ENCODE measurements around the gene MMRN2. TPM values are rescaled to one million over a fixed set of nuclear protein-coding genes. Genes with fewer than 3 reads are reported as not detected.

MMRN2 gene
- polyA plus RNA-seq, 1 donor, result 7.2 TPM

DNA sequence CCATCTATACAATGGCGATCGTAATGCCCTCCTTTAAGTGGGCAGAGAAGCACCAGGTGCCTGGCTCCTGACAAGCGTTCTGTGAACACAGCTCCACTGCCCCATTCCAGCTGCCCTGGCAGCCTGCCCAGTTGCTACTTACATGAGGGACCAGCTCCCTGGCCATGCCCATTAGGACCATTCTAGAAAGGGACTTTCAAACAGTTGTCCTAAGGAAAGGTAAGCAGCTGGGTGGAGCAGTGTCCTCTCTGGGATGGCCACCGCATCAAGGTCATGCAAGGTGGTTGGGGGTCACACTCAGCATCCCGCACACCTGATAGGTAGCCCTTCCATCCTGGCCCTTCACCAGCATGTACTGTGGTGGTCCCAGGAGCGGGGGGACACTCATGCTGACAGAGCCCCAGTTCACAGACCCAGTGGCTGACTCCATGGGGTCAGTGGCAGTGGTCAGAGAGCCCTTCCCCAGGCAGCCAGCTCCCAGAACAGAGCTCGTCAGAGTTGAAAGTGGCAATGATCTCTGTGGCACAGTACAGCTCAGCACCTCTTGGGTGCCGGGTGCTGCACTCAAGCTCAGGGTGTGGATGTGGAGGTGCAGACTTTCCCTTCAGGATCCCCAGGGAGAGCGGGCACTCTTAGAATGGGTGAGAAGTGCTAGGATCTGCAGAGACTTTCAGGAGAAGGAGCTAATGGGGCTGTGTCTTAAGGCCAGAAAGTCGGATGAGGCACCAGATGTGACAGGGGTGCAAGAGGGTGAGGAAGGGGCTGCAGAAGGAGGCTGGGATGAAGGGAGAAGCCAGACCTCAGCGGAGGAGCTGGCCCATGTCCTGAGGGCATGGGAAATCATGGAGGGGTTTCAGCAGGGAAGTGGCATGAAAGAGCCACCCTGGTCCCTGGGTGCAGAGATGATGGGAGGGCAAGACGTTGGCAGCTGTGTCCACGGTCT, 10.9 kb downstream of the MMRN2 start:
- H3K27ac ChIP-seq (ENCODE audit: low read length), result no peak overlapping the region
- peaks cover 27% of the 10 kb centered on the region for H3K27me3 ChIP-seq (ENCODE audit: control insufficient read depth, insufficient read depth, low read length)
- WGBS (ENCODE audit: insufficient coverage, low lambda C conversion rate), result 57% methylated on average over 1 of the region's 13 CpGs
- no peak for DNase-seq
- H3K4me3 ChIP-seq (ENCODE audit: low read length), result no peak overlapping the region
- H3K4me1 ChIP-seq (ENCODE audit: control insufficient read depth, insufficient read depth, low read length), result peaks cover 3% of the 10 kb centered on the region
- H3K36me3 ChIP-seq (ENCODE audit: control insufficient read depth, insufficient read depth, low read length), result no peaks in the 10 kb centered on the region
- H3K9me3 ChIP-seq (ENCODE audit: control insufficient read depth, low read depth, low read length), result peaks cover 11% of the 10 kb centered on the region

DNA sequence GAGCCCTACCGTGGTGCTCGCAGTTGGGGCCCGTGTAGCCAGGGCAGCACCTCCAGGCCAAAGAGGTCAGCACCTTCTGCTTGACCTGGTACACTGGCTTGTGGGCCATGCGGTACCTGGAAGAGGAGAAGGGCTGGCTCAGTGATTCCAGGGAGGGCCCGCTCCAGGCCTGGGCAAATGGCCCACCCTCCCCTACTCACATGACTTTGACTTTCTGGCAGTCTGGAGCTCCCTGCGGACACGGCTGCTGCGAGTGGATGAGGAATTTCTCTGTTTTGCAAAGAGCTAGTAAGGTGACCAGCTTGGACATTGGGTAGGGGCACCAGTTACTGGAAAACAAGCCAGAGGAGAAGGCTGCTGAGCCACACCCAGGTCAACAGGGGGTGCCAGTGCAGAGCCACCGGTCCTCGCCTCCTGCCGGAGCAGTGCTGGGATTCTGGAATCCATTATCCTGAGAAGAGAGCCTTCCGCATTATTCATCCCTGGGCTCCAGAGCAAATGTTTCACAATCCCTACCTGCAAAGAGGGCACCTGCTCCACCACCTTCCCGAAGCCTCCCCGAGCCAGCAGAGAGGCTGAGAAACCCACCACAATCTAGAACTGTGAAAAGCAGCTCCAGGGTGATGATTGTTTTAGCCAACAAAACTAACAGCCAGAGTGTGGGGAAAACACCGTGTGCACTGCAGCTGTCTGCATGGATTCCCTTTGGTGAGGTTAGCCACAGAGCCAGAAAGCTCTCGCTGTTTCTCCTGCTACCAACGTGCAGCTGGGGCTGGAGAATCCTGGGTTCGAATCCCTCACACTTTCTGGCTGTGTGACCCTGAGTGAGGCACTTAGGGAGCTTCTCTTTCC, 11.8 kb downstream of the MMRN2 start:
- Histone ChIP-seq H3K27me3 (ENCODE audit: control insufficient read depth, insufficient read depth, low read length) (peaks cover 27% of the 10 kb centered on the region), H3K36me3 (ENCODE audit: control insufficient read depth, insufficient read depth, low read length) (no peaks in the 10 kb centered on the region), H3K27ac (ENCODE audit: low read length) (no peak overlapping the region), H3K4me3 (ENCODE audit: low read length) (no peak overlapping the region), H3K9me3 (ENCODE audit: control insufficient read depth, low read depth, low read length) (peaks cover 11% of the 10 kb centered on the region), H3K4me1 (ENCODE audit: control insufficient read depth, insufficient read depth, low read length) (peaks cover 3% of the 10 kb centered on the region)
- WGBS (ENCODE audit: insufficient coverage, low lambda C conversion rate), result no CpG with 5 or more reads among the region's 18 CpGs
- no peak for DNase-seq

DNA sequence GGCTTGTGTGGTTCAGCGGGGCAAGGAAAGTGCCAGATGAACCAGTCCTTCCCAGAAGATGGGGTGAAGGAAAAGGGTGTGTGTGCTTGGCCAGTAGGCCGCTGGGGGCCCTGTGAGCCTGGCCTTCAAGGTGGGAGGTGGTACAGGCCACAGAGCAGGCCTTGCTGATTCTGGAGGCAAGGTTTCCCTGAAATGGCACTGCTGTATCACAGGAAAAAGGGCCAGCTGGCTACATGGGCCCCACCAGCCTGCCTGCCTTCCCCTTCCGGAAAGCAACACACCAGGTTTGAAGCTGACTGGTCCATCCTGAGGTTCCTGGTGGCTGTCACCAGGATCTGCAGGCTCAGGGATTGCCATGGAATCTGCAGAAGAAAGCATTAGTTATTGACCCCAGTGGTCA, 12.5 kb downstream of the MMRN2 start:
- Histone ChIP-seq H3K27me3 (ENCODE audit: control insufficient read depth, insufficient read depth, low read length) (peaks cover 27% of the 10 kb centered on the region), H3K27ac (ENCODE audit: low read length) (no peak overlapping the region), H3K9me3 (ENCODE audit: control insufficient read depth, low read depth, low read length) (peaks cover 11% of the 10 kb centered on the region), H3K4me3 (ENCODE audit: low read length) (no peak overlapping the region), H3K4me1 (ENCODE audit: control insufficient read depth, insufficient read depth, low read length) (peaks cover 3% of the 10 kb centered on the region), H3K36me3 (ENCODE audit: control insufficient read depth, insufficient read depth, low read length) (no peaks in the 10 kb centered on the region)
- no peak for DNase-seq
- no CpG with 5 or more reads among the region's 3 CpGs for WGBS (ENCODE audit: insufficient coverage, low lambda C conversion rate)

DNA sequence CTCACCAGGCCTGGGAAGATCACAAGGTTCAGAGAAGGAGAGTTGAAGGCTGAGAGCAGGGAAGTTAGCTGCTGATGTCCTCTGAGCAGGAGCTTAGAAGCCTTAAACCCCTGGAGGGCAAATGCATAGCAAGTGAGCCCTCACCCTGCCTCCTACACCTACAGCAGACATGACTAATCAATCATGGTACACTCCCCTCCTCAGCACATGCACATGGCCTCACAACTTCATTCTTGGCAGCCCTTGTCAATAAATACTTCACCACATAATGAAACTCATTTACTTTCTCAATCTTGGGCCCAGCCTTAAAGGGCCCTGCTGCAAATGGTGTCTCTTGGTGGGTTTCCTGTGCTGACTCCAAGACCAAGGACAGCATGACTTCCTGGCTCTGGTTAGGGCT, 12.9 kb downstream of the MMRN2 start:
- no peak for DNase-seq
- no peak overlapping the region for H3K4me3 ChIP-seq (ENCODE audit: low read length)
- no peaks in the 10 kb centered on the region for H3K36me3 ChIP-seq (ENCODE audit: control insufficient read depth, insufficient read depth, low read length)
- peaks cover 27% of the 10 kb centered on the region for H3K27me3 ChIP-seq (ENCODE audit: control insufficient read depth, insufficient read depth, low read length)
- H3K9me3 ChIP-seq (ENCODE audit: control insufficient read depth, low read depth, low read length), result peaks cover 11% of the 10 kb centered on the region
- H3K27ac ChIP-seq (ENCODE audit: low read length), result no peak overlapping the region
- peaks cover 3% of the 10 kb centered on the region for H3K4me1 ChIP-seq (ENCODE audit: control insufficient read depth, insufficient read depth, low read length)

DNA sequence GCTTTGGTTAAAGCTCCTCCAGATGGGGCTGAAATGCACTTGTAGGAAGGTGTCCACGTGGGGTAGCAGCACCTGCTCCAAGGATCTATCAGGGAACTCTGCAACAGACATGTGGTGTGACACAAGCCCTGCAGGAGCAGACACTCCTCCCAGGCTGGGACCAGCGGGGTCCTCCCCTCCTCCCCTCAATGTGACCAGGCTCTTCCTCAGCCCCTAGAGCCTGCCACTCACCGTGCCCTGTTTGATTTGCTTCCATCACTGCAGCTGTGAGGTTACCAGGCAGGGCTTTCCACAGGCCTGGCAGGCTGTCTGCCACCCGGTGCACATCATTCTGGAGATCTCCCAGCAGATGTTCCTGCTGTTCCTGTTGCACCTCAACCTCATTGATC, 13.4 kb downstream of the MMRN2 start:
- no CpG with 5 or more reads among the region's 4 CpGs for WGBS (ENCODE audit: insufficient coverage, low lambda C conversion rate)
- H3K36me3 ChIP-seq (ENCODE audit: control insufficient read depth, insufficient read depth, low read length), result no peaks in the 10 kb centered on the region
- no peak overlapping the region for H3K27ac ChIP-seq (ENCODE audit: low read length)
- peaks cover 27% of the 10 kb centered on the region for H3K27me3 ChIP-seq (ENCODE audit: control insufficient read depth, insufficient read depth, low read length)
- H3K4me3 ChIP-seq (ENCODE audit: low read length), result no peak overlapping the region
- peaks cover 3% of the 10 kb centered on the region for H3K4me1 ChIP-seq (ENCODE audit: control insufficient read depth, insufficient read depth, low read length)
- peaks cover 11% of the 10 kb centered on the region for H3K9me3 ChIP-seq (ENCODE audit: control insufficient read depth, low read depth, low read length)
- DNase-seq, result no peak

DNA sequence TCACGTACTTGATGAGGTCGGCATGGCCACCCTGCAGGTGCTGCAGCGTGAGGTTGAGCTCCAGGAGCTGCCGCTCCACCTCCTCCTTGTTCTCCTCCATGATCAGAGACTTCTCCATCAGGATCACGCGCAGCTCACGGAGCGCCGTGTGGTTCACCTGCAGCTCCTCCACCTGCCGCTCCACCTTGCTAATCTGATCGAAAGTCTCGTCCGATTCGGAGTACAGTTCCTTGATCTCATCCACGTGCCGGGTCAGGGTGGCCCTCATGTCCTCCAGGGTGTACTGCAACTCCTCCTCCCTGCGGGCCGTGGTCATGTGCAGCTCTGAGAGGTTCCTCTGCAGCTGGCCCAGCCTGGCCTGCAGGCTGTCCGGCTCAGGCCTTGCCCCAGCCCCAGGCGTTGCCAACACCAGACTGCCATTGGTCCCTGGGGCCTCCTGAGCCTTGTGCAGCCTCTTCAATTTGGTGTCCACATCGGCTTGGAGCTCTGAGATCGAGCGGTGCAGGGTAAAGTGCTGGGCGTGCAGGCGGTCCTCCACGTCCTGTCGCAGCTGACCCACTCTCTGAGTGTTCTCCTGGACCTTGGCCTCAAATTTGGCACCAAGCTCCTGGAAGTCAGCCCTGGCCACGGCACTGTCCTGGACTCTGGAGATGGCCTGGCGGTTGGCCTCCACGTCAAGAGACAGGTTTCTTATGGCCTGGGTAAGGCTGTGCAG, 13.9 kb downstream of the MMRN2 start:
- H3K4me1 ChIP-seq (ENCODE audit: control insufficient read depth, insufficient read depth, low read length), result peaks cover 3% of the 10 kb centered on the region
- H3K4me3 ChIP-seq (ENCODE audit: low read length), result no peak overlapping the region
- H3K9me3 ChIP-seq (ENCODE audit: control insufficient read depth, low read depth, low read length), result peaks cover 11% of the 10 kb centered on the region
- no peaks in the 10 kb centered on the region for H3K36me3 ChIP-seq (ENCODE audit: control insufficient read depth, insufficient read depth, low read length)
- WGBS (ENCODE audit: insufficient coverage, low lambda C conversion rate), result no CpG with 5 or more reads among the region's 30 CpGs
- H3K27me3 ChIP-seq (ENCODE audit: control insufficient read depth, insufficient read depth, low read length), result peaks cover 27% of the 10 kb centered on the region
- no peak overlapping the region for H3K27ac ChIP-seq (ENCODE audit: low read length)
- DNase-seq, result no peak

DNA sequence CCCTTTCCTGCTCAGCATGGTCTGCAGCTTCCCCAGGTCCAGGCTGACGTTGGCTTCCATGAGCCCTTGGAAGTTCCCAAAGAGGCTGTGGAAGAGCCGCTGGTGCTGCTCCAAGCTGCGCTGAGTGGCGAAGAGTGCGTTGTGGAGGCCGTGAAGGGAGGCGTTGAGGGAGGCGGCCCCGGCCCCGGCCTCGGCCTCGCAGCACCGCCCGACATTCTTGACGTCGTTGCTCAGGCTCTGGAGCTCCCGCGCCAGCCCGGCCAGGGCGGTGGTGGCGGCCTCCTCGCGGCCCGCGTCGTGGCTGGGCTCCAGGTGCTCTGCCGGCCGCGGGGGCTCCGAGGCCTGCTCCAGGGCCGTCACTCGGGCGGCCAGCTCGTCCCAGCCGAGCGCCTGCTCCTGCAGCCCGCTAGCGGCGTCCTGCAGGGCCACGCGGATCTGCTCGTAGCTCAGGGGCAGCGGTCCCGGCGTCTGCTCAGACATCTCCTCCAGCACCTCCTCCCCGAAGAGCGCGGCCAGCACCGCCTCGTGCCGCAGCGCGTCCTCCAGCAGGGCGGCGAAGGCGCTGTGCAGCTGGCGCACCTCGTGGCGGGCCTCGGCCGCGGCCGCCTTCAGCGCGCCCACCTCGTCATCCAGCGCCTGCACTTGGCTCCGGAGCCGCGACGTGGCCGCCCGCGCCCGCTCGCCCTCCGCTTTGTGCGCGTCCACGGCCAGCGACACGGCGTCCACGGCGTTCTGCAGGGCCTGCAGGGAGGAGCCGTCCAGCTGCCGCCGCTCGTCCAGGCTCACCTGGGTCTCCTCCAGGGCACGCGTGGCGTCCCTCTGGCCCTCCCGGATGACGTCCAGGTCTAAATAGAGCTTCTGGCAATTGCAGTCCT, 14.7 kb downstream of the MMRN2 start:
- Histone ChIP-seq H3K27me3 (ENCODE audit: control insufficient read depth, insufficient read depth, low read length) (peaks cover 27% of the 10 kb centered on the region), H3K4me3 (ENCODE audit: low read length) (no peak overlapping the region), H3K9me3 (ENCODE audit: control insufficient read depth, low read depth, low read length) (peaks cover 11% of the 10 kb centered on the region), H3K4me1 (ENCODE audit: control insufficient read depth, insufficient read depth, low read length) (peaks cover 3% of the 10 kb centered on the region), H3K36me3 (ENCODE audit: control insufficient read depth, insufficient read depth, low read length) (no peaks in the 10 kb centered on the region), H3K27ac (ENCODE audit: low read length) (no peak overlapping the region)
- no peak for DNase-seq
- WGBS (ENCODE audit: insufficient coverage, low lambda C conversion rate), result no CpG with 5 or more reads among the region's 94 CpGs

DNA sequence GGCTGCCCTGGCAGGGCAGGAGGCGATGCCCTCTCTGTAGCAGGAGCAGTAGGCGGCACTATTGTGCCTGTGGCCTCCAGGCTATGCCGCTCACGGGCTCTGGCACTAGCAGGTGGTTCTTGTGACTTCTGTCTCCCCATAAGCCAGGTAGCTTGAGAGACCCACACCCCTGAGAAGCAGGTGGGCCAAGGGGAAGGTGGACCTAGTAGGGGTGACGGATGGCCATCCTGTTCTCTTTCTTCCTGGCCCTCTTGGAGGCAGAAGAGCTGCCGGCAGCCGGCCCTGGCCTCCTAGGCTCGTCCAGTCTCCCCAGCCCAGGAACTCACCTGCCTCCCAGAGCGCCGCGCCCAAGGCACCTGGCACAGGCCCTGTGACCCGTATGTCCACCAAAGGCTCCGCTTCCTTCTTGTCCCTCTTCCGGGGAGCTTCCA, 15.4 kb downstream of the MMRN2 start:
- no CpG with 5 or more reads among the region's 14 CpGs for WGBS (ENCODE audit: insufficient coverage, low lambda C conversion rate)
- H3K4me3 ChIP-seq (ENCODE audit: low read length), result no peak overlapping the region
- H3K27me3 ChIP-seq (ENCODE audit: control insufficient read depth, insufficient read depth, low read length), result peaks cover 27% of the 10 kb centered on the region
- H3K4me1 ChIP-seq (ENCODE audit: control insufficient read depth, insufficient read depth, low read length), result peaks cover 3% of the 10 kb centered on the region
- H3K9me3 ChIP-seq (ENCODE audit: control insufficient read depth, low read depth, low read length), result peaks cover 11% of the 10 kb centered on the region
- no peak overlapping the region for H3K27ac ChIP-seq (ENCODE audit: low read length)
- DNase-seq, result no peak
- no peaks in the 10 kb centered on the region for H3K36me3 ChIP-seq (ENCODE audit: control insufficient read depth, insufficient read depth, low read length)

DNA sequence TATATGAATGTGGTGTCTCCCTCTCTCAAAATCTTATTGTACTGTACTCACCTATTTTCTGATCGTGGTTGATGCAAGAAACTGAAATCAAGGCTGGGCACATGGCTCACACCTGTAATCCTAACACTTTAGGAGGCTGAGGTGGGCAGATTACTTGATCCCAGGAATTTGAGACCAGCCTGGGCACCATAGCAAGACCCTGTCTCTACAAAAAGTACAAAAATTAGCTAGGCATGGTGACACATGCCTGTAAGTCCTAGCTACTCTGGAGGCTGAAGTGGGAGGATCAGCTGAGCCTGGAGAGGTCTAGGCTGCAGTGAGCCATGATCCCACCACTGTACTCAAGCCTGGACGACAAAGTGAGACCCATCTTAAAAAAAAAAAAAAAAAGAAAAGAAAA, 16.0 kb downstream of the MMRN2 start:
- Histone ChIP-seq H3K4me3 (ENCODE audit: low read length) (no peak overlapping the region), H3K9me3 (ENCODE audit: control insufficient read depth, low read depth, low read length) (peaks cover 11% of the 10 kb centered on the region), H3K4me1 (ENCODE audit: control insufficient read depth, insufficient read depth, low read length) (peaks cover 3% of the 10 kb centered on the region), H3K36me3 (ENCODE audit: control insufficient read depth, insufficient read depth, low read length) (no peaks in the 10 kb centered on the region), H3K27me3 (ENCODE audit: control insufficient read depth, insufficient read depth, low read length) (peaks cover 23% of the 10 kb centered on the region), H3K27ac (ENCODE audit: low read length) (no peak overlapping the region)
- no CpG with 5 or more reads among the region's 2 CpGs for WGBS (ENCODE audit: insufficient coverage, low lambda C conversion rate)
- DNase-seq, result no peak
